ENCODE results near the gene MRPL12. TPM values are rescaled to one million over a fixed set of nuclear protein-coding genes. Genes with fewer than 3 reads are reported as not detected.
"Not testable (repeated sequence)": the region's sequence is repeated elsewhere in the genome, so short reads cannot be mapped to it uniquely, and the experiment has no call there.

MRPL12 gene
- total and polyA plus RNA-seq, 8 donors = 27.2 to 72.2 (median 35.3) TPM

DNA sequence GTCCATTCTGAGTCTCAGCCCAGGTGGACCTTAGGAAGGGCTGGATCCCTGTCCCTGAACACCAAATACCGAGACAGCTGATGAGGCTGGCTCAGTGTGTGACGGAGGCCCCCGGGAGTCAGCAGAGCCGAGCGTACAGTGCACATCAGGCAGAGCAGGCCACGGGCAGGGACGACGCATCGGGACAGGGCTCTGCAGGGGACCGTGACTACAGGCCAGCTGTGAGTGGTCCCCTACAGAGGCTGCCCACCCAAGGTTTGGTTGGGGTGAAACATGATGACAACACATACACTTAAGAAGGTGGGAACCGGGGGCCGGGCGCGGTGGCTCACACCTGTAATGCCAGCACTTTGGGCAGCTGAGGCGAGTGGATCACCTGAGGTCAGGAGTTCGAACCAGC is 30.2 kb upstream of the MRPL12 start:
- Histone ChIP-seq H3K27me3 (no peaks in the 10 kb centered on the region), H3K9me3 (no peaks in the 10 kb centered on the region), H3K36me3 (peaks cover 0 to 68% of the 10 kb centered on the region in 2 donors), H3K4me1 (peaks cover 3 to 18% of the 10 kb centered on the region in 2 donors), H3K27ac (no peak overlapping the region), H3K4me3 (no peak overlapping the region)
- intact Hi-C loops (cut with DNase I) = no loop called here
- TF ChIP-seq, protein P1, sequence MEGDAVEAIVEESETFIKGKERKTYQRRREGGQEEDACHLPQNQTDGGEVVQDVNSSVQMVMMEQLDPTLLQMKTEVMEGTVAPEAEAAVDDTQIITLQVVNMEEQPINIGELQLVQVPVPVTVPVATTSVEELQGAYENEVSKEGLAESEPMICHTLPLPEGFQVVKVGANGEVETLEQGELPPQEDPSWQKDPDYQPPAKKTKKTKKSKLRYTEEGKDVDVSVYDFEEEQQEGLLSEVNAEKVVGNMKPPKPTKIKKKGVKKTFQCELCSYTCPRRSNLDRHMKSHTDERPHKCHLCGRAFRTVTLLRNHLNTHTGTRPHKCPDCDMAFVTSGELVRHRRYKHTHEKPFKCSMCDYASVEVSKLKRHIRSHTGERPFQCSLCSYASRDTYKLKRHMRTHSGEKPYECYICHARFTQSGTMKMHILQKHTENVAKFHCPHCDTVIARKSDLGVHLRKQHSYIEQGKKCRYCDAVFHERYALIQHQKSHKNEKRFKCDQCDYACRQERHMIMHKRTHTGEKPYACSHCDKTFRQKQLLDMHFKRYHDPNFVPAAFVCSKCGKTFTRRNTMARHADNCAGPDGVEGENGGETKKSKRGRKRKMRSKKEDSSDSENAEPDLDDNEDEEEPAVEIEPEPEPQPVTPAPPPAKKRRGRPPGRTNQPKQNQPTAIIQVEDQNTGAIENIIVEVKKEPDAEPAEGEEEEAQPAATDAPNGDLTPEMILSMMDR (IDR thresholded peaks at IDR 0.05) = no peak
- no peak for DNase-seq
- ATAC-seq = no peak

DNA sequence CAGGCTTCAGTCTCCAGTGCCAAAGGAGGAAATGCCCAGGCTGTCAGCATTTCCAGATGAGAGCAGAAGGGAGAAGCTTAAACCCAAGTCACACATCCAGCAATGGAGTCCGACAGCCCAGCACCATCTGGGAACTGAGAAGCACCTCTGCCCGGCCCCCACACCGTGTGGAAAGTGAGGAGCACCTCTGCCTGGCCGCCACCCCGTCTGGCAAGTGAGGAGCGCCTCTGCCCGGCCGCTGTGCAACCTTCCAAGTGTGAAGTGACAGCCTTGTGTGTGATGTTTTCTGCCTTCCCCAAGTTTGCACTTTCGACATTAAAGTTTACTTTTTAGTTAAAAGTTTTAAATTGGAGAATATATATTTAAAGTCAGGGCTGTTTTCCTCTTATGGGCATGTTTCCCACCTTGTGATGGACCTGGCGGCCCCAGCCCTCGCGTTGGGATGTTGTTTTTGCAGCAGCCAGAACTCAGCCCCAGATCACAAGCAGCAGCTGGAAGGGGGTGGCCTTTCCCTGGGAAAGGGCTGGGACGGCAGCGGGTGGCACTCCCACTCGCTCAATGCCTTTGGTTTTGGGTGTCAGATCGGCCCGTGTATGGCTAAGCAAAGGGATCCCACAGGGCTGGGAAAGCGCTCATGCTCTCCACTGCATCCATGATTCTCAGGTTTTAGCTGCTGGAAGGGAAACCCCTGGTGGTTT is 29.5 kb upstream of the MRPL12 start:
- H3K27ac ChIP-seq = no peak overlapping the region
- no peak for DNase-seq
- H3K4me1 ChIP-seq = peaks cover 0 to 10% of the 10 kb centered on the region in 2 donors
- H3K4me3 ChIP-seq = no peak overlapping the region
- no peak for ATAC-seq
- H3K36me3 ChIP-seq = peaks cover 0 to 66% of the 10 kb centered on the region in 2 donors
- H3K27me3 ChIP-seq = no peaks in the 10 kb centered on the region
- TF ChIP-seq, protein P1 (IDR thresholded peaks at IDR 0.05) = no peak
- intact Hi-C loops (cut with DNase I) = no loop called here
- no peaks in the 10 kb centered on the region for H3K9me3 ChIP-seq

- H3K4me3 ChIP-seq; H3K9me3 ChIP-seq; DNase-seq; H3K4me1 ChIP-seq; H3K27me3 ChIP-seq; ATAC-seq; intact Hi-C loops (cut with DNase I); H3K27ac ChIP-seq: not testable (repeated sequence)
- H3K36me3 ChIP-seq = peaks cover 0 to 51% of the 10 kb centered on the region in 2 donors
- TF ChIP-seq, protein P1 (IDR thresholded peaks at IDR 0.05) = peak; percentile 59 to 62
Observed at GRCh38 chr17:81675515-81676221, 27.5 kb upstream of the MRPL12 start.

DNA sequence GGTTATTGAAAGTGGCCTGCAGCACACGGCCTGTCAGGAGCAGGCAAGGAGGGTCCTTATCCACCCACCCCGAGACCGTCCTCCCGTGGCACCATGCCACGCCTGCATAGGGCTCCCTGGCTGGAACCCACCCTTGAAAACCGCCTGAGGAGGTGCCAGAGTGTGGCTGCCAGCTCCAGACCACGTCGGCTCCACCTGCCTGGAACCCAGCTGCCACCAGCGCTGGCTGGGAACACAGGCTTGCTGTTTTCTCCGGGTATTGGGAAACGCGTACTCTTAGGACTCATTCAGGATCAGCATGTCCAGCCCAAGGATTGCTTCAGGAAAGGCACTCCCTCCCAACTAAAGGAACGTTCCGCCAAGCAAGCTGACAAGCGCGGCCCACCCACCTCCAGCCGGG is 26.3 kb upstream of the MRPL12 start:
- no peak overlapping the region for H3K27ac ChIP-seq
- intact Hi-C loops (cut with DNase I) = no loop called here
- H3K4me3 ChIP-seq = no peak overlapping the region
- DNase-seq (no peak), ATAC-seq (no peak)
- H3K36me3 ChIP-seq = peaks cover 0 to 48% of the 10 kb centered on the region in 2 donors
- no peaks in the 10 kb centered on the region for H3K9me3 ChIP-seq
- no peaks in the 10 kb centered on the region for H3K27me3 ChIP-seq
- peaks cover 0 to 9% of the 10 kb centered on the region in 2 donors for H3K4me1 ChIP-seq
- TF ChIP-seq, protein P1 (IDR thresholded peaks at IDR 0.05) = no peak

- peaks cover 10 to 31% of the 10 kb centered on the region in 2 donors for H3K4me1 ChIP-seq
- intact Hi-C loops (cut with DNase I) = no loop called here
- no peak overlapping the region for H3K27ac ChIP-seq
- H3K9me3 ChIP-seq = no peaks in the 10 kb centered on the region
- DNase-seq (no peak), ATAC-seq (no peak)
- H3K36me3 ChIP-seq = peaks cover 0 to 17% of the 10 kb centered on the region in 2 donors
- H3K27me3 ChIP-seq = no peaks in the 10 kb centered on the region
- TF ChIP-seq, protein P1 (IDR thresholded peaks at IDR 0.05) = no peak
- no peak overlapping the region for H3K4me3 ChIP-seq
Observed at GRCh38 chr17:81680150-81680549, 23.0 kb upstream of the MRPL12 start.
